Endodermal cell (in vitro differentiated cells): ENCODE results near the gene HMGXB4. TPM values are rescaled to one million over a fixed set of nuclear protein-coding genes. Genes with fewer than 3 reads are reported as not detected.

Experiments used
- DNase-seq: peaks from one replicate; pipeline ENCODE4 v3.0.0-alpha.2; 2017
- H3K27ac ChIP-seq: 2 replicates; pipeline ENCODE4 v1.5.1; 2013; ENCODE audit warnings: mild to moderate bottlenecking, low read depth, low read length, moderate library complexity
- H3K27me3 ChIP-seq: 2 replicates; pipeline ENCODE4 v1.6.1; 2013; ENCODE audit warnings: mild to moderate bottlenecking, low read length, moderate library complexity; ENCODE audit not compliant: insufficient read depth, control insufficient read depth, poor library complexity, severe bottlenecking
- H3K36me3 ChIP-seq: 2 replicates; pipeline ENCODE4 v1.7.0; 2013; ENCODE audit warnings: mild to moderate bottlenecking, low read length, moderate library complexity; ENCODE audit not compliant: control insufficient read depth, insufficient read depth
- H3K4me1 ChIP-seq: one replicate; pipeline ENCODE4 v1.7.0; 2013; ENCODE audit warnings: low read length; ENCODE audit not compliant: control insufficient read depth, insufficient read depth
- H3K4me3 ChIP-seq: 2 replicates; pipeline ENCODE4 v1.5.1; 2013; ENCODE audit warnings: mild to moderate bottlenecking, low read length, moderate library complexity
- H3K9ac ChIP-seq: 2 replicates; pipeline ENCODE4 v1.6.1; 2013; ENCODE audit warnings: mild to moderate bottlenecking, low read length, moderate library complexity; ENCODE audit not compliant: poor library complexity, severe bottlenecking; ENCODE audit errors: extremely low read depth
- H3K9me3 ChIP-seq: 2 replicates; pipeline ENCODE4 v1.6.1; 2013; ENCODE audit warnings: mild to moderate bottlenecking, low read length, moderate library complexity; ENCODE audit not compliant: control insufficient read depth
- H3K27ac Mint-ChIP-seq: 2 replicates; pipeline ENCODE4 v1.8.0; 2020; ENCODE audit warnings: mixed read lengths
- H3K27me3 Mint-ChIP-seq: 2 replicates; pipeline ENCODE4 v1.8.0; 2021; ENCODE audit warnings: mild to moderate bottlenecking, mixed read lengths; ENCODE audit not compliant: insufficient read depth
- H3K36me3 Mint-ChIP-seq: 2 replicates; pipeline ENCODE4 v1.8.0; 2020; ENCODE audit warnings: low read depth, mixed read lengths
- H3K4me1 Mint-ChIP-seq: 2 replicates; pipeline ENCODE4 v1.8.0; 2020; ENCODE audit warnings: mixed read lengths
- H3K4me3 Mint-ChIP-seq: 2 replicates; pipeline ENCODE4 v1.8.0; 2020; ENCODE audit warnings: mild to moderate bottlenecking, moderate library complexity, mixed read lengths
- H3K9me3 Mint-ChIP-seq: 2 replicates; pipeline ENCODE4 v1.8.0; 2020; ENCODE audit warnings: mild to moderate bottlenecking, mixed read lengths
- CTCF ChIP-seq: fragments of 200-600 bp; sonication (generic); conservative IDR thresholded peaks from 2 replicates; pipeline ENCODE4 v1.5.0; 2021; ENCODE audit warnings: antibody characterized with exemption, mild to moderate bottlenecking
- WGBS, 2 experiments: methylation state at CpG; one replicate each; pipeline versions ENCODE4 v1.1.5 to v1.1.7; 2013; ENCODE audit warnings: missing lambda C conversion rate in 2 of 2, mixed read lengths in 1 of 2; ENCODE audit not compliant: insufficient coverage in 1 of 2, insufficient read length in 1 of 2; 5-methylcytosine and 5-hydroxymethylcytosine counted together
- total RNA-seq, 2 donors: library from RNA; stranded (reverse); fragmentation: NEBNext Ultra II Directional in 1 of 2; extraction: Animal tissue kit (Norgen Biotek cat#: 25700) in 1 of 2; gene quantifications; 2 replicates in 1 of 2; 3 replicates in 1 of 2; pipeline ENCODE4 v1.2.1, GENCODE V29; 2021

Gene HMGXB4
- total RNA-seq, 2 donors from 2014 or later, result 36.2 to 58.9 TPM

- Mint-ChIP-seq H3K27me3 (no peaks in the 10 kb centered on the region), H3K9me3 (no peaks in the 10 kb centered on the region), H3K4me1 (peaks cover under 1% of the 10 kb centered on the region), H3K36me3 (peaks cover 7% of the 10 kb centered on the region), H3K4me3 (no peak overlapping the region), H3K27ac (peak overlapping the region; percentile 26)
- H3K27me3 ChIP-seq, result no peaks in the 10 kb centered on the region
- no peaks in the 10 kb centered on the region for H3K9me3 ChIP-seq
- no peaks in the 10 kb centered on the region for H3K36me3 ChIP-seq
- H3K9ac ChIP-seq, result no peak overlapping the region
- no peak overlapping the region for H3K4me3 ChIP-seq
- DNase-seq, result no peak
- TF ChIP-seq CTCF, result no peak
- WGBS, 2 experiments, result 90% methylated on average over 8 to 12 of the region's 12 CpGs
- no peak overlapping the region for H3K27ac ChIP-seq
- no peaks in the 10 kb centered on the region for H3K4me1 ChIP-seq
Measured at GRCh38 chr22:35317680-35318290, 60.5 kb downstream of the HMGXB4 start.

- TF ChIP-seq CTCF, result no peak
- no peaks in the 10 kb centered on the region for H3K27me3 ChIP-seq
- DNase-seq, result no peak
- peaks cover 13% of the 10 kb centered on the region for H3K36me3 Mint-ChIP-seq
- H3K27ac ChIP-seq, result no peak overlapping the region
- peaks cover 2% of the 10 kb centered on the region for H3K36me3 ChIP-seq
- no peaks in the 10 kb centered on the region for H3K27me3 Mint-ChIP-seq
- no peak overlapping the region for H3K27ac Mint-ChIP-seq
- no peaks in the 10 kb centered on the region for H3K9me3 Mint-ChIP-seq
- WGBS, 2 experiments, result 93 to 97% methylated on average over 17 to 24 of the region's 24 CpGs
- no peak overlapping the region for H3K4me3 Mint-ChIP-seq
- no peaks in the 10 kb centered on the region for H3K9me3 ChIP-seq
- H3K4me1 Mint-ChIP-seq, result no peaks in the 10 kb centered on the region
- no peak overlapping the region for H3K4me3 ChIP-seq
- no peak overlapping the region for H3K9ac ChIP-seq
- H3K4me1 ChIP-seq, result no peaks in the 10 kb centered on the region
Measured at GRCh38 chr22:35318346-35319215, 61.3 kb downstream of the HMGXB4 start.

DNA sequence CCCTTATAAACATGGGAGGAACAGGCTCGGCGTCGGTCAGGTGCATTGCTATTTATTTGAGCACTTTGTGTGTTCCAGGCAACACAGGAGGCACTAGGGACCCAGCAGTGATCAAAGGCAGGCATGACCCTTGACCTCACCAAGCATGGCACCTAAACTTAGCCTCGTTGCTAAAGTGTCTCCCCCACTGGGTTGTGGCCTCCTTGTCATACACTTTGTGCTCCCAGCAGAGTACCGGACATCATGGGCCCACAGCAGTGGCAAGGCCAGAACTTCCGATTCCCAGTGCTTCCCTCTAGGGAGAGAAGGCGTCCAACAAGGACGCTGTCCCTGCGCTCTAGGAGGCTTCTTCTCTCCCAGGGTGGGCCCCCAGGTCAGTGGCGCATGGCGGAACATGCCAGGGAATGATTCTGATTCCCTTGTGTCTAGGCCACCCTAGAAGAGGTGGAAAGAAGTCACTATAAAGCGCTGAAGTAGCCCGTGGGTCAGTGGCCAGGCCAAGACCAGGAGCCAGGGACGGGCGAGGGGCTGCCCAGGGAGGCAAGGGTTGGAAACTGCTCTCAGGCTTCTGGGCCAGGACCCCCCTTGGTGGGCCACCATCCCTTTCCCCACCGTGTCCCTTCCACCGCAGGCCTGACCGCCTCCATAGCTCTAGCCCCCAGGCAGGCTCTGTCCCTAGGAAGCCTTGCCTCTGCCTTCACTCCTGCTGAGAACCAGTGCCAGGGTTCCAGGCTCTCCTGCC lies 62.1 kb downstream of the HMGXB4 start:
- Mint-ChIP-seq H3K27ac (no peak overlapping the region), H3K4me3 (no peak overlapping the region), H3K9me3 (no peaks in the 10 kb centered on the region), H3K4me1 (no peaks in the 10 kb centered on the region), H3K36me3 (peaks cover 21% of the 10 kb centered on the region), H3K27me3 (no peaks in the 10 kb centered on the region)
- no peak overlapping the region for H3K4me3 ChIP-seq
- no peak for DNase-seq
- H3K9ac ChIP-seq, result no peak overlapping the region
- 90 to 99% methylated on average over 14 to 18 of the region's 18 CpGs for whole genome bisulfite sequencing, 2 experiments
- peaks cover 10% of the 10 kb centered on the region for H3K36me3 ChIP-seq
- no peaks in the 10 kb centered on the region for H3K27me3 ChIP-seq
- H3K27ac ChIP-seq, result no peak overlapping the region
- no peak for TF ChIP-seq CTCF
- no peaks in the 10 kb centered on the region for H3K9me3 ChIP-seq
- H3K4me1 ChIP-seq, result no peaks in the 10 kb centered on the region
